Mesothelial cell of epicardium (in vitro differentiated cells): ENCODE measurements around the gene TCF4. TPM values are rescaled to one million over a fixed set of nuclear protein-coding genes. Genes with fewer than 3 reads are reported as not detected.
"Not testable (repeated sequence)": the region's sequence is repeated elsewhere in the genome, so short reads cannot be mapped to it uniquely, and the experiment has no call there.

ENCODE experiments used
- DNase-seq, 2 experiments: peaks; one replicate each; pipeline ENCODE4 v3.0.0; 2021; ENCODE audit warnings: low spot score in 2 of 2; ENCODE audit not compliant: unreplicated experiment in 2 of 2
- H3K27ac Mint-ChIP-seq: 2 replicates; pipeline ENCODE4 v1.8.0; 2021; ENCODE audit warnings: mixed read lengths
- H3K27me3 Mint-ChIP-seq: 2 replicates; pipeline ENCODE4 v1.8.0; 2021; ENCODE audit warnings: low read depth, mixed read lengths
- H3K36me3 Mint-ChIP-seq: 2 replicates; pipeline ENCODE4 v1.8.0; 2021; ENCODE audit warnings: mixed read lengths
- H3K4me1 Mint-ChIP-seq: 2 replicates; pipeline ENCODE4 v1.8.0; 2021; ENCODE audit warnings: mixed read lengths
- H3K4me3 Mint-ChIP-seq: 2 replicates; pipeline ENCODE4 v1.8.0; 2021; ENCODE audit warnings: mild to moderate bottlenecking, moderate library complexity, mixed read lengths
- H3K9me3 Mint-ChIP-seq: 2 replicates; pipeline ENCODE4 v1.8.0; 2021; ENCODE audit warnings: mixed read lengths
- total RNA-seq: library from RNA; stranded (reverse); gene quantifications from 3 replicates; pipeline ENCODE4 v1.2.1, GENCODE V29; 2021
- TF ChIP-seq, protein P1 (sequence below): fragments of 200-600 bp; sonication (generic); IDR thresholded peaks from one replicate; pipeline ENCODE4 v1.5.0; 2021; ENCODE audit warnings: antibody characterized with exemption; ENCODE audit not compliant: unreplicated experiment

The TCF4 gene
- total RNA-seq, 1 donor from 2014 or later, result 224 TPM

DNA sequence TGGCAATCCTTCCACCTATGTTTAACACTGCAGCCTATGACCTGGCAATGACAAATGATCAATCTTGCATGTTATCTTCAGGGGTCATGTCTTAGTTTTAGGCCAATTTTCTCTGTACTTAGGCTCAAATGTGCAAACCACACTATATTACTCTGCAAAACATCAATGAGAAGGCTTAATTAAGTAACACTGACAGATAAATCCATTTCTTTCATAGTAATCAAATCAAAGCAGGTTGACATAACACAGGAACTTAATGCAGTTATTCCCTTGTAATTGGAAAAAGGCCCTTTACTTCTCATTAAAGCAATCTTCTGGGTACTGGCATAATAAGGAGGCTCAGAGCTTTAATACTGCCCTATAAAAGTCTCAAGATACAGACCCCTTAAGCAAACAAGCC is 114.4 kb downstream of the TCF4 start:
- Mint-ChIP-seq H3K27ac (peak overlapping the region; percentile 18), H3K4me3 (no peak overlapping the region), H3K27me3 (no peaks in the 10 kb centered on the region), H3K36me3 (no peaks in the 10 kb centered on the region), H3K4me1 (peaks cover 56% of the 10 kb centered on the region), H3K9me3 (no peaks in the 10 kb centered on the region)
- TF ChIP-seq, protein P1, sequence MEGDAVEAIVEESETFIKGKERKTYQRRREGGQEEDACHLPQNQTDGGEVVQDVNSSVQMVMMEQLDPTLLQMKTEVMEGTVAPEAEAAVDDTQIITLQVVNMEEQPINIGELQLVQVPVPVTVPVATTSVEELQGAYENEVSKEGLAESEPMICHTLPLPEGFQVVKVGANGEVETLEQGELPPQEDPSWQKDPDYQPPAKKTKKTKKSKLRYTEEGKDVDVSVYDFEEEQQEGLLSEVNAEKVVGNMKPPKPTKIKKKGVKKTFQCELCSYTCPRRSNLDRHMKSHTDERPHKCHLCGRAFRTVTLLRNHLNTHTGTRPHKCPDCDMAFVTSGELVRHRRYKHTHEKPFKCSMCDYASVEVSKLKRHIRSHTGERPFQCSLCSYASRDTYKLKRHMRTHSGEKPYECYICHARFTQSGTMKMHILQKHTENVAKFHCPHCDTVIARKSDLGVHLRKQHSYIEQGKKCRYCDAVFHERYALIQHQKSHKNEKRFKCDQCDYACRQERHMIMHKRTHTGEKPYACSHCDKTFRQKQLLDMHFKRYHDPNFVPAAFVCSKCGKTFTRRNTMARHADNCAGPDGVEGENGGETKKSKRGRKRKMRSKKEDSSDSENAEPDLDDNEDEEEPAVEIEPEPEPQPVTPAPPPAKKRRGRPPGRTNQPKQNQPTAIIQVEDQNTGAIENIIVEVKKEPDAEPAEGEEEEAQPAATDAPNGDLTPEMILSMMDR, result no peak
- no peak for DNase-seq

DNA sequence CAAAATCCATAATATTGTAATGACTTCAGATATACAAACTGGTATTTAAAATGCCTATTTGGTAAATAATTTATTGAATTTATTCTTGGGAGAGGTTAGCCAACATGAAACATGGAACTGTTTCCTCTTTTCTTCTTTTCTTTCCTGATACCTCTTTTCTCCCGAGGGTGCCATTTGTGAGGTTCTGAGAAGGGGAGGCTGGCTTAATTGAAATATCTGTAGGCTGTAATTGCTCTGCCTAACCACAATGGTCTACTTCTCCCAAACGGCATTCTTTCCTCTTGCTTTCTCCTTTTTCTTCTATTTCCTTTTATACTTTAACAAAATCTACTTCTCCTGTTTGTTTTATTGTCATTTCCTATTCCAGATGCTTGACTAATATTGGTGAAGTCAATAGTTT is 114.9 kb downstream of the TCF4 start:
- Mint-ChIP-seq H3K36me3 (no peaks in the 10 kb centered on the region), H3K27ac (peak overlapping the region; percentile 18), H3K27me3 (no peaks in the 10 kb centered on the region), H3K4me1 (peaks cover 51% of the 10 kb centered on the region), H3K9me3 (no peaks in the 10 kb centered on the region), H3K4me3 (no peak overlapping the region)
- DNase-seq, result no peak
- TF ChIP-seq, protein P1, result no peak

DNA sequence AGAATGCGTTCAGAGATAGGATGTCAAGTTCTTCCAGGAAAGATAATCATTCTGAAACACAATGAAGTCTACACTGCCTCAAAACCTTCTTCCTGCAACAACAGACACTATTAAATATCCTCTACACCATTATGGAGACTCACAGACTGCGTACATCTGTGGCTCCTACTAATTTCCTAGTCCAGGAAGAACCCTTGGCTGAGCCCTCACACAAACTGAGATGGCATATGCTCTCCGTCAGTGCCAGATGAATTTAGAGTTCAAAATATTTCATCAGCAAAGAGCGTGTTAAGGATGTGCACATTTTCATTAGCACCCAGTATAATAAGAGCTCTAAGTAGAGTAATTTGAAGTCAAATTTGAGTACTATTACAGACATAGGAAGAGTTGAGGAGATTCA is 117.2 kb downstream of the TCF4 start:
- DNase-seq, result no peak
- no peaks in the 10 kb centered on the region for H3K9me3 Mint-ChIP-seq
- no peaks in the 10 kb centered on the region for H3K36me3 Mint-ChIP-seq
- H3K4me1 Mint-ChIP-seq, result peaks cover 41% of the 10 kb centered on the region
- no peak overlapping the region for H3K4me3 Mint-ChIP-seq
- TF ChIP-seq, protein P1, result no peak
- no peaks in the 10 kb centered on the region for H3K27me3 Mint-ChIP-seq
- H3K27ac Mint-ChIP-seq, result no peak overlapping the region

DNA sequence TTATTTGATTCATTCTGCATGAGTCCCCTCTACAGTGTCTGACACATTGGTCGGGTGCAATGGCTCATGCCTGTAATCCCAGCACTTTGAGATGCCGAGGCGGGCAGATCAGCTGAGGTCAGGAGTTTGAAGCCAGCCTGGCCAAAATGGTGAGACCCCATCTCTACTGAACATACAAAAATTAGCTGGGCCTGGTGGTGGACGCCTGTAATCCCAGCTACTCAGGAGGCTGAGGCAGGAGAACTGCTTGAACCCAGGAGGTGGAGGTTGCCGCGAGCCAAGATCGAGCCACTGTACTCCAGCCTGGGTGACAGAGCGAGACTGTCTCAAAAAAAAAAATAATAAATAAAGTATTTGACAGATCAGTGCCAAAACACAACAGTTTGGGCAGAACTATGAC is 118.9 kb downstream of the TCF4 start:
- peaks cover 48% of the 10 kb centered on the region for H3K4me1 Mint-ChIP-seq
- not testable (repeated sequence) for H3K36me3 Mint-ChIP-seq, H3K9me3 Mint-ChIP-seq, H3K27me3 Mint-ChIP-seq, DNase-seq, H3K4me3 Mint-ChIP-seq, H3K27ac Mint-ChIP-seq

DNA sequence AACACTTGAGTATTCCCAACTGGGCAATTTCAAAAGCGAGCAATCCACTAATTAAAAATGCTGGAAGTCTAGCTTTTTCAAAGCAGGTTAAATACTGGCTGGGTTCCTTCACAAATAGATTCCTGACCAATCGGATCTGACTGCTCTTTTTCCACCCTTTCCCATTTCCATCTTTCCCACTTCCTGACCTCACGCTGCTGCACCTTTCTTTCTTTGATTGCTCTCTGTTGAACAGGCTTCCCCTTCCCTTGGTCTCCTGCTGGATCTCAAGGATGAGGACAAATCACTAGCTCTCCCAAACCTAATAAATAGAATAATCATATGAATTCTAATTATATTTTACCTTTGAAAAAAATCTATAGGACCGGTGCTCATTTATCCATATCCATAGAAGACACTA is 121.2 kb downstream of the TCF4 start:
- H3K4me1 Mint-ChIP-seq, result peaks cover 50% of the 10 kb centered on the region
- H3K36me3 Mint-ChIP-seq, result peaks cover 4% of the 10 kb centered on the region
- no peaks in the 10 kb centered on the region for H3K27me3 Mint-ChIP-seq
- H3K27ac Mint-ChIP-seq, result no peak overlapping the region
- TF ChIP-seq, protein P1, result no peak
- no peaks in the 10 kb centered on the region for H3K9me3 Mint-ChIP-seq
- no peak overlapping the region for H3K4me3 Mint-ChIP-seq
- no peak for DNase-seq

DNA sequence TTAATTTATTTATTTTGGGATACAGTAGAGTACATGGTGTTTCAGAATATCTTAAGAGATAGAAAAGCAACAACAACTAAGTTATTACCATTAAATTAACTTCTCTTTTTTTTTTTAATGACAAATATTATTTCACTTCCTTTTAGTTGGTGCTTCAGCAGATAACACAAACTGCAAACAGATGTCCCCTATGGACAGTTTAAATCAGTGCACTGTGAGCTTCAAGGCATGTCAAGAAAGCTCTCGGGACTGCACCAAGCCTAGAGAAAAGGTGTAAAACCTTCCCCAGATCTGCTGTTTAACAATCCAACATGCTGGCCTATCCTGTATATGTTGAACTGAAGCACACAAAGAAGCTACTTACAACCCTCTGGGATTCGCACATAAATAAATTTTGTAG is 122.7 kb downstream of the TCF4 start:
- DNase-seq, result no peak
- TF ChIP-seq, protein P1, result no peak
- H3K27me3 Mint-ChIP-seq, result no peaks in the 10 kb centered on the region
- H3K4me1 Mint-ChIP-seq, result peaks cover 49% of the 10 kb centered on the region
- peaks cover 4% of the 10 kb centered on the region for H3K36me3 Mint-ChIP-seq
- H3K4me3 Mint-ChIP-seq, result no peak overlapping the region
- H3K9me3 Mint-ChIP-seq, result no peaks in the 10 kb centered on the region
- H3K27ac Mint-ChIP-seq, result no peak overlapping the region
